ENCODE data around the gene HDAC4. TPM values are rescaled to one million over a fixed set of nuclear protein-coding genes. Genes with fewer than 3 reads are reported as not detected.

Gene HDAC4
- polyA plus RNA-seq, 2 of the 4 experiments (the other 2 are of a cell fraction) = 8.6 to 10.4 TPM

DNA sequence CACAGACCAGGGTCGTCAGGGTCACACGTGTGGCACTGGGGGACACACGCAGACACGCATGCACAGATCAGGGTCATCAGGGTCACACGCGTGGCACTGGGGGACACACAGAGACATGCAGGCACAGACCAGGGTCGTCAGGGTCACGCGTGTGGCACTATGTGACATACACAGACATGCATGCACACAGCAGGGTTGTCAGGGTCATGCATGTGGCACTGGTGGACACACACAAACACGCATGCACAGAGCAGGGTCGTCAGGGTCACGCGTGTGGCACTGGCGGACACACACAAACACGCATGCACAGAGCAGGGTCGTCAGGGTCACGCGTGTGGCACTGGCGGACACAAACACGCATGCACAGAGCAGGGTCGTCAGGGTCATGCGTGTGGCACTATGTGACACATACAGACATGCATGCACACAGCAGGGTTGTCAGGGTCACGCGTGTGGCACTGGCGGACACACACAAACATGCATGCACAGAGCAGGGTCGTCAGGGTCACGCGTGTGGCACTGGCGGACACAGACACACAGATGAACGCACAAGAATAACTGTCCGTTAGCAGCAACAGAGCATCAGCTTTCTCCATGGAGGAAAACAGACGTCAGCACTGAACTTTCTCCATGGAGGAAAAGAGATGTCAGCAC is 34.9 kb downstream of the HDAC4 start (continued):
- TF ChIP-seq ZFP36 (IDR thresholded peaks at IDR 0.05; ENCODE audit: borderline replicate concordance, partially characterized antibody) (no peak), FOSL2 (IDR thresholded peaks at IDR 0.05) (no peak), FOSL2 (CRISPR knock-in tag; IDR thresholded peaks at IDR 0.05) (no peak)

DNA sequence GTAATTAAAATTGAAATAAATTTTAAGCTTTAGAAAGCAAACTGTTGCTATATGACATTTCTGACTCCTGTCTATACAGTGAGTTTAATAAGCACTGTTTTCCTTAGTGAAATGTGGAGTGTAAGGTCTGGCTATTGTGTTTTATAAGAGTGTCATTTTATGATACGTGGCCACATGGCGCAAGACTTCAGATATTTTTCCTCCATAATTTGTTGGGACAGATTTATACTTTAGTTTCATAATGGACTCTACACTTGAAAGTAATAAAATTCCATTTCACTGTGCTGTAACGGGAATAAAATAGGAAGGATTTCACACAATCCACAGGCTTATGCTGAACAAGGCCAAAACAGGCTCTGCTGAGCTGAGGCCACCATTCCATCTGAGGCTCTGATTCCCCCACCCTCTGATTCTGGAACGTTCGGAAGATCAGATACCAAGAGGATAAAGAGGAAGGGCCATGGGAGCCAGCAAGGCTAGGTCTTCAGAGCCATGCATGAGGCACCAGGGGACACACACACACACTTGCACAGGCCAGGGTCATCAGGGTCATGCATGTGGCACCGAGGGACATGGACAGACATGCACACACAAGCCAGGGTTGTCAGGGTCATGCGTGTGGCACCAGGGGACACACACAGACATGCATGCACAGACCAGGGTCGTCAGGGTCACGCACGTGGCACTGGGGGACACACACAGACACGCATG is 35.6 kb downstream of the HDAC4 start:
- ChIA-PET POLR2A (interaction anchor here (0.5 kb wide), 1 partner anchor 19 kb away, joined by 4 read pairs; no protein-coding TSS in a partner anchor), CTCF (no interaction called here)
- Histone ChIP-seq H3K27ac (no peak overlapping the region), H3K4me1 (no peaks in the 10 kb centered on the region), H3K4me2 (no peak overlapping the region), H3K4me3 (no peak overlapping the region), H3K9me3 (no peaks in the 10 kb centered on the region)
- ATAC-seq (no peak), FAIRE-seq (no peak), DNase-seq (ENCODE audit: low read depth in 1 of 2, low spot score in 1 of 2) (no peak)
- TF ChIP-seq REST (IDR thresholded peaks at IDR 0.05) = no peak
- TF ChIP-seq, protein P1, sequence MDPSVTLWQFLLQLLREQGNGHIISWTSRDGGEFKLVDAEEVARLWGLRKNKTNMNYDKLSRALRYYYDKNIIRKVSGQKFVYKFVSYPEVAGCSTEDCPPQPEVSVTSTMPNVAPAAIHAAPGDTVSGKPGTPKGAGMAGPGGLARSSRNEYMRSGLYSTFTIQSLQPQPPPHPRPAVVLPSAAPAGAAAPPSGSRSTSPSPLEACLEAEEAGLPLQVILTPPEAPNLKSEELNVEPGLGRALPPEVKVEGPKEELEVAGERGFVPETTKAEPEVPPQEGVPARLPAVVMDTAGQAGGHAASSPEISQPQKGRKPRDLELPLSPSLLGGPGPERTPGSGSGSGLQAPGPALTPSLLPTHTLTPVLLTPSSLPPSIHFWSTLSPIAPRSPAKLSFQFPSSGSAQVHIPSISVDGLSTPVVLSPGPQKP (IDR thresholded peaks at IDR 0.05; ENCODE audit: low read depth, low read length) = no peak
- no peak for TF ChIP-seq HEYL (CRISPR knock-in tag; IDR thresholded peaks at IDR 0.05)
- no peak for TF ChIP-seq RAD21 (conservative IDR thresholded peaks at IDR 0.05 in 1 of 2, IDR thresholded peaks at IDR 0.05 in 1 of 2)
- no peak for TF ChIP-seq NFE2L2 (conservative IDR thresholded peaks at IDR 0.05; ENCODE audit: low read length)
- no peak for TF ChIP-seq SMC3 (IDR thresholded peaks at IDR 0.05)
- TF ChIP-seq POLR2AphosphoS2 (conservative IDR thresholded peaks at IDR 0.05; ENCODE audit: low read length) = no peak
- no peak for TF ChIP-seq GATA3 (IDR thresholded peaks at IDR 0.05; ENCODE audit: borderline replicate concordance)
- TF ChIP-seq CBX8 (IDR thresholded peaks at IDR 0.05) = no peak
- TF ChIP-seq, protein P2, sequence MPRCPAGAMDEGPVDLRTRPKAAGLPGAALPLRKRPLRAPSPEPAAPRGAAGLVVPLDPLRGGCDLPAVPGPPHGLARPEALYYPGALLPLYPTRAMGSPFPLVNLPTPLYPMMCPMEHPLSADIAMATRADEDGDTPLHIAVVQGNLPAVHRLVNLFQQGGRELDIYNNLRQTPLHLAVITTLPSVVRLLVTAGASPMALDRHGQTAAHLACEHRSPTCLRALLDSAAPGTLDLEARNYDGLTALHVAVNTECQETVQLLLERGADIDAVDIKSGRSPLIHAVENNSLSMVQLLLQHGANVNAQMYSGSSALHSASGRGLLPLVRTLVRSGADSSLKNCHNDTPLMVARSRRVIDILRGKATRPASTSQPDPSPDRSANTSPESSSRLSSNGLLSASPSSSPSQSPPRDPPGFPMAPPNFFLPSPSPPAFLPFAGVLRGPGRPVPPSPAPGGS (IDR thresholded peaks at IDR 0.05) = no peak
- no peak for TF ChIP-seq POLR2A (IDR thresholded peaks at IDR 0.05; ENCODE audit: low read length)
- no peak for TF ChIP-seq RNF2 (IDR thresholded peaks at IDR 0.05; ENCODE audit: borderline replicate concordance, low read depth)
- no peak for TF ChIP-seq RCOR1 (IDR thresholded peaks at IDR 0.05; ENCODE audit: low read depth, low read length)
- TF ChIP-seq TP53 (CRISPR knock-in tag; IDR thresholded peaks at IDR 0.05) = no peak
- no peak for TF ChIP-seq CEBPB (IDR thresholded peaks at IDR 0.05)
- no peak for TF ChIP-seq FOXS1 (CRISPR knock-in tag; IDR thresholded peaks at IDR 0.05)
- TF ChIP-seq HOXB5 (CRISPR knock-in tag; IDR thresholded peaks at IDR 0.05) = no peak
- no peak for TF ChIP-seq MAX (IDR thresholded peaks at IDR 0.05)
- no peak for TF ChIP-seq ESRRA (IDR thresholded peaks at IDR 0.05; ENCODE audit: borderline replicate concordance, low read length)
- TF ChIP-seq FOSB (CRISPR knock-in tag; IDR thresholded peaks at IDR 0.05) = no peak
- WGBS (ENCODE audit: missing lambda C conversion rate) = 86% methylated on average over 6 of the region's 11 CpGs

Measured in A549 (cell line).